Activated naive CD4-positive, alpha-beta T cell treated with anti-CD3 and anti-CD28 coated beads for 36 hours (primary cell): ENCODE results near the gene TMEM231. TPM values are rescaled to one million over a fixed set of nuclear protein-coding genes. Genes with fewer than 3 reads are reported as not detected.
A peak's percentile ranks its signal among the peaks of the same experiment; 100 is the strongest.
"Not testable (repeated sequence)": the region's sequence is repeated elsewhere in the genome, so short reads cannot be mapped to it uniquely, and the experiment has no call there.

Experiments
- CTCF ChIA-PET: fragments of 350-600 bp; sonication (Branson Sonifier 250); formaldehyde crosslinking; loops from one replicate; lab custom pipeline; 2021; ENCODE audit warnings: antibody characterized with exemption; lab: Charles Lee
- DNase-seq: peaks from one replicate; pipeline ENCODE4 v3.0.0-alpha.2; 2020
- H3K27ac Mint-ChIP-seq: one replicate; pipeline ENCODE4 v1.8.0; 2021; ENCODE audit warnings: mild to moderate bottlenecking, mixed read lengths
- H3K27me3 Mint-ChIP-seq: one replicate; pipeline ENCODE4 v1.8.0; 2021; ENCODE audit warnings: low read depth, mixed read lengths
- H3K36me3 Mint-ChIP-seq: one replicate; pipeline ENCODE4 v1.8.0; 2021; ENCODE audit warnings: low read depth, mixed read lengths
- H3K4me1 Mint-ChIP-seq: one replicate; pipeline ENCODE4 v1.8.0; 2021; ENCODE audit warnings: low read depth, mixed read lengths
- H3K4me3 Mint-ChIP-seq: one replicate; pipeline ENCODE4 v1.8.0; 2021; ENCODE audit warnings: mild to moderate bottlenecking, moderate library complexity, mixed read lengths
- H3K9me3 Mint-ChIP-seq: one replicate; pipeline ENCODE4 v1.8.0; 2021; ENCODE audit warnings: mixed read lengths
- intact Hi-C: fragments of 100-400 bp; cut with micrococcal nuclease; formaldehyde crosslinking; loops from one replicate; pipeline ENCODE4 v1.15.1; 2023
- total RNA-seq, 2 experiments: library from RNA; stranded (reverse); gene quantifications; one replicate each; pipeline ENCODE4 v1.2.3, GENCODE V29; 2021

TMEM231 gene
- 1 to 10 TPM; 4.5 to 5.4 TPM for total RNA-seq

GRCh38 chr16:75555707-75556430 lies at the start of gene TMEM231:
Gene TMEM231, minus strand, starts transcription at chr16:75556252. Its CDS starts 43 bp downstream, at chr16:75556209.
- Mint-ChIP-seq H3K4me1 (peaks cover 5% of the 10 kb centered on the region), H3K9me3 (no peaks in the 10 kb centered on the region), H3K4me3 (peak within 1 kb of the TSS; percentile 87), H3K27me3 (peaks cover 8% of the 10 kb centered on the region), H3K36me3 (no peaks in the 10 kb centered on the region), H3K27ac (peak within 1 kb of the TSS; percentile 77)
- DNase-seq: peak; percentile 98
- CTCF ChIA-PET: interaction anchor here (1.2 to 3.4 kb wide), 3 partner anchors 39 to 91 kb away, joined by 4 to 13 read pairs (median 5); no protein-coding TSS in a partner anchor
- intact Hi-C loops: loop anchor here (1.0 to 2.0 kb wide), 8 partner anchors 9 to 1634 kb away; partner anchors contain the start of genes ADAT1, CFDP1, KARS1 and TERF2IP

GRCh38 chr16:75603241-75603640 lies 47.2 kb upstream of the TMEM231 start:
- Mint-ChIP-seq H3K27ac (no peak overlapping the region), H3K4me1 (peaks cover 2% of the 10 kb centered on the region), H3K4me3 (no peak overlapping the region), H3K27me3 (no peaks in the 10 kb centered on the region), H3K9me3 (peaks cover 8% of the 10 kb centered on the region), H3K36me3 (peaks cover 47% of the 10 kb centered on the region)
- intact Hi-C loops: no loop called here
- CTCF ChIA-PET: no interaction called here
- DNase-seq: no peak

GRCh38 chr16:75599452-75600277 lies 43.6 kb upstream of the TMEM231 start:
- intact Hi-C loops: no loop called here
- H3K36me3 Mint-ChIP-seq: peaks cover 54% of the 10 kb centered on the region
- peaks cover 8% of the 10 kb centered on the region for H3K9me3 Mint-ChIP-seq
- no peak for DNase-seq
- CTCF ChIA-PET: no interaction called here
- no peaks in the 10 kb centered on the region for H3K27me3 Mint-ChIP-seq
- no peak overlapping the region for H3K27ac Mint-ChIP-seq
- H3K4me1 Mint-ChIP-seq: peaks cover 5% of the 10 kb centered on the region
- no peak overlapping the region for H3K4me3 Mint-ChIP-seq

- Mint-ChIP-seq H3K36me3 (peaks cover 18% of the 10 kb centered on the region), H3K4me1 (peaks cover 14% of the 10 kb centered on the region), H3K9me3 (no peaks in the 10 kb centered on the region), H3K27ac (peak overlapping the region; percentile 13), H3K27me3 (no peaks in the 10 kb centered on the region), H3K4me3 (no peak overlapping the region)
- DNase-seq: peak; percentile 34
- CTCF ChIA-PET: no interaction called here
- intact Hi-C loops: loop anchor here (1.0 to 2.0 kb wide), 2 partner anchors 28 to 29 kb away; partner anchors contain the start of genes ADAT1 and GABARAPL2
Measured at GRCh38 chr16:75593825-75594820, 38.1 kb upstream of the TMEM231 start.

- intact Hi-C loops: no loop called here
- no peak overlapping the region for H3K27ac Mint-ChIP-seq
- no peaks in the 10 kb centered on the region for H3K27me3 Mint-ChIP-seq
- H3K4me3 Mint-ChIP-seq: no peak overlapping the region
- peaks cover 14% of the 10 kb centered on the region for H3K4me1 Mint-ChIP-seq
- DNase-seq: no peak
- CTCF ChIA-PET: no interaction called here
- H3K9me3 Mint-ChIP-seq: no peaks in the 10 kb centered on the region
- H3K36me3 Mint-ChIP-seq: peaks cover 17% of the 10 kb centered on the region
Measured at GRCh38 chr16:75593308-75593707, 37.3 kb upstream of the TMEM231 start.

GRCh38 chr16:75591927-75592326 lies 35.9 kb upstream of the TMEM231 start:
- intact Hi-C loops, H3K27ac Mint-ChIP-seq, H3K27me3 Mint-ChIP-seq, CTCF ChIA-PET, H3K36me3 Mint-ChIP-seq, H3K4me3 Mint-ChIP-seq, H3K9me3 Mint-ChIP-seq, DNase-seq: not testable (repeated sequence)
- peaks cover 14% of the 10 kb centered on the region for H3K4me1 Mint-ChIP-seq

- CTCF ChIA-PET: interaction anchor here (0.7 kb wide), 1 partner anchor 72 kb away, joined by 3 read pairs; no protein-coding TSS in a partner anchor
- peaks cover 14% of the 10 kb centered on the region for H3K4me1 Mint-ChIP-seq
- DNase-seq: no peak
- intact Hi-C loops: no loop called here
- peaks cover 4% of the 10 kb centered on the region for H3K36me3 Mint-ChIP-seq
- no peak overlapping the region for H3K4me3 Mint-ChIP-seq
- H3K9me3 Mint-ChIP-seq: no peaks in the 10 kb centered on the region
- H3K27ac Mint-ChIP-seq: no peak overlapping the region
- H3K27me3 Mint-ChIP-seq: no peaks in the 10 kb centered on the region
Measured at GRCh38 chr16:75590920-75591843, 35.1 kb upstream of the TMEM231 start.

GRCh38 chr16:75589306-75589705 lies 33.3 kb upstream of the TMEM231 start:
- no peak for DNase-seq
- Mint-ChIP-seq H3K27ac (no peak overlapping the region), H3K4me3 (no peak overlapping the region), H3K4me1 (peaks cover 7% of the 10 kb centered on the region), H3K36me3 (peaks cover 4% of the 10 kb centered on the region), H3K9me3 (no peaks in the 10 kb centered on the region), H3K27me3 (no peaks in the 10 kb centered on the region)
- CTCF ChIA-PET: interaction anchor here (0.6 to 1.0 kb wide), 2 partner anchors 30 to 32 kb away, joined by 3 to 6 read pairs; no protein-coding TSS in a partner anchor
- intact Hi-C loops: no loop called here

- CTCF ChIA-PET: interaction anchor here (0.6 to 1.0 kb wide), 2 partner anchors 31 to 33 kb away, joined by 3 to 6 read pairs; no protein-coding TSS in a partner anchor
- Mint-ChIP-seq H3K36me3 (peaks cover under 1% of the 10 kb centered on the region), H3K27me3 (no peaks in the 10 kb centered on the region), H3K9me3 (no peaks in the 10 kb centered on the region), H3K27ac (no peak overlapping the region), H3K4me3 (no peak overlapping the region), H3K4me1 (peaks cover under 1% of the 10 kb centered on the region)
- DNase-seq: no peak
- intact Hi-C loops: no loop called here
Measured at GRCh38 chr16:75588716-75589115, 32.7 kb upstream of the TMEM231 start.

- H3K4me3 Mint-ChIP-seq: no peak overlapping the region
- peaks cover 4% of the 10 kb centered on the region for H3K36me3 Mint-ChIP-seq
- peaks cover 3% of the 10 kb centered on the region for H3K4me1 Mint-ChIP-seq
- no peak for DNase-seq
- intact Hi-C loops: no loop called here
- no peak overlapping the region for H3K27ac Mint-ChIP-seq
- H3K9me3 Mint-ChIP-seq: no peaks in the 10 kb centered on the region
- no peaks in the 10 kb centered on the region for H3K27me3 Mint-ChIP-seq
- CTCF ChIA-PET: no interaction called here
Measured at GRCh38 chr16:75584108-75584507, 28.1 kb upstream of the TMEM231 start.
